Calu3 (cell line): ENCODE data around the gene TAF11L8. TPM values are rescaled to one million over a fixed set of nuclear protein-coding genes. Genes with fewer than 3 reads are reported as not detected.
"Not testable (repeated sequence)": the region's sequence is repeated elsewhere in the genome, so short reads cannot be mapped to it uniquely, and the experiment has no call there.

Experiments used
- BruUV-seq: library from RNA; stranded (reverse); fragments of 400-500 nt; replicated peaks from 2 replicates; lab custom pipeline; 2021; lab: Mats Ljungman, UMichigan
- CTCF ChIA-PET: fragments of 300-600 bp; sonication (Branson Sonifier 250); formaldehyde crosslinking; loops from one replicate; lab custom pipeline; 2022; ENCODE audit warnings: antibody characterized with exemption; lab: Charles Lee
- DNase-seq: peaks from one replicate; pipeline ENCODE4 v3.0.0; 2022
- H3K27ac Mint-ChIP-seq: one replicate; pipeline ENCODE4 v1.8.0; 2022; ENCODE audit warnings: mixed read lengths; ENCODE audit not compliant: unreplicated experiment
- H3K27me3 Mint-ChIP-seq: one replicate; pipeline ENCODE4 v1.8.0; 2022; ENCODE audit warnings: mixed read lengths; ENCODE audit not compliant: unreplicated experiment
- H3K36me3 Mint-ChIP-seq: one replicate; pipeline ENCODE4 v1.8.0; 2022; ENCODE audit warnings: mild to moderate bottlenecking, moderate library complexity, mixed read lengths; ENCODE audit not compliant: insufficient read depth, unreplicated experiment
- H3K4me1 Mint-ChIP-seq: one replicate; pipeline ENCODE4 v1.8.0; 2022; ENCODE audit warnings: mild to moderate bottlenecking, low read depth, mixed read lengths; ENCODE audit not compliant: unreplicated experiment
- H3K4me3 Mint-ChIP-seq: one replicate; pipeline ENCODE4 v1.8.0; 2022; ENCODE audit warnings: mild to moderate bottlenecking, low read depth, moderate library complexity, mixed read lengths; ENCODE audit not compliant: unreplicated experiment
- H3K9me3 Mint-ChIP-seq: one replicate; pipeline ENCODE4 v1.8.0; 2022; ENCODE audit warnings: low read depth, mixed read lengths; ENCODE audit not compliant: unreplicated experiment
- intact Hi-C: fragments of 100-400 bp; cut with micrococcal nuclease; formaldehyde crosslinking; loops from one replicate; pipeline ENCODE4 v1.10.0; 2022; ENCODE audit not compliant: unreplicated experiment
- total RNA-seq: library from RNA; stranded (reverse); gene quantifications from 2 replicates; pipeline ENCODE4 v1.2.3, GENCODE V29; 2022
- TF ChIP-seq, protein P1 (sequence below): fragments of 200-600 bp; IDR thresholded peaks from one replicate; pipeline ENCODE4 v1.8.0; 2022; ENCODE audit warnings: antibody characterized with exemption; ENCODE audit not compliant: unreplicated experiment

The TAF11L8 gene
- total RNA-seq, 1 experiment from 2014 or later: not detected

DNA sequence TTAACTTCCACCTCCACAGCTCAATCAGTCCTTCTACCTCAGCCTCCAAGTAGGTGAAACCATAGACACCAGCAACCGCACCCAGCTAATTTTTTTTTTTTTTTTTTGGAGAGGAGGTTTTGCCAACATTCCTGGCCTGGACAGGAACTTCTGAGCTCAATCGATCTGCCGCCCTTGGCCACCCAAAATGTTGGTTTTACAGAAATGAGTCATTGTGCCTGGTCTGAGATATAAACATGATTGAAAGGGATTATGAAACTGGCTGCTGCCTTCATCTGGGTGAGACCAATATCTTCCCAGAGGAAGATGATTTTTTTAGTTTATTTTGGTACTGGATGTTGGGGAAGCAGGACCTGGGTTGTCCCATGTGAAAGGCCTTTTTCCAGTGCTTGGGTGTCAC is 28.6 kb upstream of the TAF11L8 start:
- no peaks in the 10 kb centered on the region for H3K36me3 Mint-ChIP-seq
- H3K9me3 Mint-ChIP-seq: no peaks in the 10 kb centered on the region
- DNase-seq: no peak
- CTCF ChIA-PET: no interaction called here
- H3K4me1 Mint-ChIP-seq: no peaks in the 10 kb centered on the region
- H3K4me3 Mint-ChIP-seq: no peak overlapping the region
- no peak overlapping the region for H3K27ac Mint-ChIP-seq
- H3K27me3 Mint-ChIP-seq: no peaks in the 10 kb centered on the region
- TF ChIP-seq, protein P1, sequence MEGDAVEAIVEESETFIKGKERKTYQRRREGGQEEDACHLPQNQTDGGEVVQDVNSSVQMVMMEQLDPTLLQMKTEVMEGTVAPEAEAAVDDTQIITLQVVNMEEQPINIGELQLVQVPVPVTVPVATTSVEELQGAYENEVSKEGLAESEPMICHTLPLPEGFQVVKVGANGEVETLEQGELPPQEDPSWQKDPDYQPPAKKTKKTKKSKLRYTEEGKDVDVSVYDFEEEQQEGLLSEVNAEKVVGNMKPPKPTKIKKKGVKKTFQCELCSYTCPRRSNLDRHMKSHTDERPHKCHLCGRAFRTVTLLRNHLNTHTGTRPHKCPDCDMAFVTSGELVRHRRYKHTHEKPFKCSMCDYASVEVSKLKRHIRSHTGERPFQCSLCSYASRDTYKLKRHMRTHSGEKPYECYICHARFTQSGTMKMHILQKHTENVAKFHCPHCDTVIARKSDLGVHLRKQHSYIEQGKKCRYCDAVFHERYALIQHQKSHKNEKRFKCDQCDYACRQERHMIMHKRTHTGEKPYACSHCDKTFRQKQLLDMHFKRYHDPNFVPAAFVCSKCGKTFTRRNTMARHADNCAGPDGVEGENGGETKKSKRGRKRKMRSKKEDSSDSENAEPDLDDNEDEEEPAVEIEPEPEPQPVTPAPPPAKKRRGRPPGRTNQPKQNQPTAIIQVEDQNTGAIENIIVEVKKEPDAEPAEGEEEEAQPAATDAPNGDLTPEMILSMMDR: no peak
- BruUV-seq: no TSS peak
- intact Hi-C loops: no loop called here

DNA sequence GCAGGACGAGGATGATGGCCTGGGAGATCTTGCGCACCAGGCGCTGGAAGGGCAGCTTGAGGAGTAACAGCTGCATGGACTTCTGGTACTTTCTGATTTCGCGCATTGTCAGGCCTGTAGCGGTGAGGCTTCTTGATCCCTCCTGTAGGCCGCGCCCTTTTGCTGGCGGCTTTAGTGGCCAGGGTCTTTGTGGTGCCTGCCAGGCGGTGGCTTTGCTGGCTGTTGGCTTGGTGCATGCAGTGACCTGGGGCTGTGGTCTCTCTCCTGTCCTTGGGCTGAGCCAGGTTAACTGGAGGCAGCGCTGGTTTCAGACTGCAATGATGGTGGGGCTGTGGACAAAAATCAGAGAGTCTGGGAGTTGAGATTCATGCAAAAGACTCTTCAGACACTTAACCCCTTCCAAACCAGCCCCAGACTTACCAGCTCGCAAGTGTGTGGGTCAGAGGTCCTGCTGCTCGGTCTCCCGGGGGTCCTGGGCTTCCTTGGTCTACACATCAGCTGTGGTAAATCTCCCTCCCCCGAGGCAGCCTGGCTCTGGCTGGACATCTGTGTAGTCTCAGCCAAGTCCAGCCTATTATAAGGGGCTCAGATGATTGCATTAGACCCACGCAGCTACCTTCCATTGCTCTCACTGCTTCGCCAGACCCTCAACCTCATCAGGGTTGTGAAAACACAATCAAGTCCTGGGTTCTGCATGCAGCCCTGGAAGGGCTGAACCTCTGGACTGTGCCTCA is 24.3 kb upstream of the TAF11L8 start:
- no peak for DNase-seq
- H3K36me3 Mint-ChIP-seq: no peaks in the 10 kb centered on the region
- no peaks in the 10 kb centered on the region for H3K27me3 Mint-ChIP-seq
- no peaks in the 10 kb centered on the region for H3K9me3 Mint-ChIP-seq
- intact Hi-C loops: no loop called here
- TF ChIP-seq, protein P1: no peak
- no peak overlapping the region for H3K27ac Mint-ChIP-seq
- CTCF ChIA-PET: no interaction called here
- BruUV-seq: no TSS peak
- no peak overlapping the region for H3K4me3 Mint-ChIP-seq
- no peaks in the 10 kb centered on the region for H3K4me1 Mint-ChIP-seq

DNA sequence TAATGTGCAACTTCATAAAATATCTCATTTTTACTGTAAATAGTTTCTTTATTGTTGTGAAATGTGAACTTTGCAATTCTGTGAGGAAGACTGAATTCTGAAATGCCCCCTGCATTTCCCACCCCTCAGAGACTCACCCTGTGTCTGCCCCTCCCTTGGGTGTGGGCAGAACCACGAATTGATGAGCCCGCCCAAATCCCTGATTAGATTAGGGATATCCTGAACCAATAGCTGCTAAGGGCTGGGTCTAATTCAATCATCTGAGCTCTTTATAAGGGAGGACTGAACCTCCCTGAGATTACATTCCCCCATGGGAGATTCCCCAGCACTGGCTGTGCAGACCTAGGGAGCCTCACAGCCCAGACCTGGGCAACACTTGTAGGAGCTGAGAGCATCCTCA is 19.3 kb upstream of the TAF11L8 start, which contains the start of gene TAF11L12:
TSS of gene TAF11L12 (plus strand) at position 301 of the 400 bp plus-strand sequence.
- intact Hi-C loops, H3K27ac Mint-ChIP-seq, H3K4me1 Mint-ChIP-seq, H3K9me3 Mint-ChIP-seq, CTCF ChIA-PET, H3K27me3 Mint-ChIP-seq, DNase-seq, H3K36me3 Mint-ChIP-seq, BruUV-seq, H3K4me3 Mint-ChIP-seq: not testable (repeated sequence)

DNA sequence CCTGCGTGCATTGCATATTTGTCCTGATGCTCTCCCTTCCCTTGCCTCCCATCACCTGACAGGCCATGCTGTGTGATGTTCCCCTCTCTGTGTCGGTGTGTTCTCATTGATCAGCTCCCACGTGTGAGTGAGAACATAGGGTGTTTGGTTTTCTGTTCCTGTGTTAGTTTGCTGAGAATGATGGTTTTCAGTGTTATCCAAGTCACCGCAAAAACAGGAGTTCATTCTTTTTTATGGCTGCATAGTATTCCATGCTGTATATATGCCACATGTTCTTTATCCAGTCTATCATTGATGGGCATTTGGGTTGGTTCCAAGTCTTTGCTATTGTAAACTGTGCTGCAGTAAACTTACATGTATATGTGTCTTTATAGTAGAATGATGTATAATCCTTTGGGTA is 16.7 kb upstream of the TAF11L8 start:
- BruUV-seq, H3K36me3 Mint-ChIP-seq, H3K27ac Mint-ChIP-seq, CTCF ChIA-PET, H3K4me3 Mint-ChIP-seq, H3K4me1 Mint-ChIP-seq, intact Hi-C loops, H3K9me3 Mint-ChIP-seq, H3K27me3 Mint-ChIP-seq, DNase-seq: not testable (repeated sequence)

DNA sequence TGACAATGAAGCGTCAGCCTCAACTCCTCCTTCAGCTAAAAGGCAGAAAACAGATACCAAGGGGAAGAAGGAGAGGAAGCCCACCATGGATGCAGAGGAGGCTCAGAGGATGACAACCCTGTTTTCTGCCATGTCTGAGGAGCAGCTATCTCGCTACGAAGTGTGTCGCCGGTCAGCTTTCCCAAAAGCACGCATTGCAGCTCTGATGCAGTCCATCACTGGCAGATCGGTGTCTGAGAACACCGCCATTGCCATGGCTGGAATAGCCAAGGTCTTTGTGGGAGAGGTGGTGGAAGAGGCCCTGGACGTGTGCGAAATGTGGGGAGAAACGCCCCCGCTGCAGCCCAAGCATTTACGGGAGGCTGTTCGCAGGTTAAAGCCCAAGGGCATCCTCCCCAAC is 14.2 kb upstream of the TAF11L8 start:
- Mint-ChIP-seq H3K4me3 (no peak overlapping the region), H3K27ac (no peak overlapping the region), H3K4me1 (no peaks in the 10 kb centered on the region), H3K9me3 (peaks cover 6% of the 10 kb centered on the region), H3K27me3 (no peaks in the 10 kb centered on the region), H3K36me3 (no peaks in the 10 kb centered on the region)
- intact Hi-C loops: no loop called here
- DNase-seq: no peak
- no TSS peak for BruUV-seq
- TF ChIP-seq, protein P1: no peak
- CTCF ChIA-PET: no interaction called here

DNA sequence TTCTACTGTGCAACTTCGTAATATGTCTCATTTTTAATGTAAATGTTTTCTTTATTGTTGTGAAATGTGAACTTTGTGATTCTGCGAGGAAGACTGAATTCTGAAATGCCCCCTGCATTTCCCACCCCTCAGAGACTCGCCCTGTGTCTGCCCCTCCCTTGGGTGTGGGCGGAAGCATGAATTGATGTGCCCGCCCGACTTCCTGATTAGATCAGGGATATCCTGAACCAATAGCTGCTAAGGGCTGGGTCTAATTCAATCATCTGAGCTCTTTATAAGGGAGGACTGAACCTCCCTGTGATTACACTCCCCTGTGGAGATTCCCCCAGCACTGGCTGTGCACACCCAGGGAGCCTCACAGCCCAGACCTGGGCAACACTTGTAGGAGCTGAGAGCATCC is 13.1 kb upstream of the TAF11L8 start, which contains the start of gene TAF11L11:
TSS of gene TAF11L11 (plus strand) at position 304 of the 400 bp plus-strand sequence.
- H3K9me3 Mint-ChIP-seq, H3K36me3 Mint-ChIP-seq, H3K4me3 Mint-ChIP-seq, DNase-seq, BruUV-seq, H3K27me3 Mint-ChIP-seq, H3K4me1 Mint-ChIP-seq, intact Hi-C loops, H3K27ac Mint-ChIP-seq, CTCF ChIA-PET: not testable (repeated sequence)

DNA sequence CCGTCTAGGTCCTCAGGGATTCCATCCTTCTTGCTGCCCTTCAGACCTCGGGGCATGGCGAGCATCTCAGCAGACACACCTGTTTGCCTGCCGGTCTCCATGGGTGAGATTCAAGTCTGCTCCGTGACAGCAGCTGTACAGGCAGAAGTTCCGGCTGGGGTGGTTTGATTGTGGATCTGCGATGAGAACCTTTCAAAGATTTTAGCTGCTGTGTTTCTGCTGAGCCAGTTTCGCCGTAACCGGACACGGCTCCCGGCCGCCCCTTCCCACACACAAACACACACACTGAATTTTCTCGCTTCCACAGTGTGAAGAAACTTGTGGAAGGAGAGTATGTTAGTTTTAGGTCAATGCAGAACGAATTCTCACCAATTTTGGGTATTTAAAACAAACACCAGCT is 7.0 kb upstream of the TAF11L8 start, which contains the start of gene TAF11L10:
TSS of gene TAF11L10 (minus strand) at position 101 of the 400 bp plus-strand sequence.
- H3K4me1 Mint-ChIP-seq, BruUV-seq, CTCF ChIA-PET, H3K9me3 Mint-ChIP-seq, intact Hi-C loops, H3K4me3 Mint-ChIP-seq, H3K27me3 Mint-ChIP-seq, H3K36me3 Mint-ChIP-seq, H3K27ac Mint-ChIP-seq, DNase-seq: not testable (repeated sequence)
